Liver (tissue), 9 donors: ENCODE results near the gene PCDHGA3. TPM values are rescaled to one million over a fixed set of nuclear protein-coding genes. Genes with fewer than 3 reads are reported as not detected.

Source experiments
- DNase-seq: peaks from one replicate; pipeline ENCODE4 v3.0.0-alpha.2; 2017; ENCODE audit warnings: low spot score
- H3K27ac ChIP-seq, 2 donors: one replicate each; pipeline ENCODE4 v1.7.0; 2013; ENCODE audit warnings: inconsistent platforms in 2 of 2, low read length in 2 of 2, control low read depth in 1 of 2, low read depth in 1 of 2, mild to moderate bottlenecking in 1 of 2
- H3K27me3 ChIP-seq, 4 donors: one replicate each; pipeline versions ENCODE4 v1.6.1 to v1.7.0; 2013; ENCODE audit warnings: low read length in 3 of 4, inconsistent platforms in 1 of 4, mild to moderate bottlenecking in 1 of 4, moderate library complexity in 1 of 4; ENCODE audit not compliant: control insufficient read depth in 4 of 4, insufficient read depth in 4 of 4
- H3K36me3 ChIP-seq, 4 donors: one replicate each; pipeline versions ENCODE4 v1.6.1 to v1.7.0; 2013; ENCODE audit warnings: low read length in 3 of 4, mild to moderate bottlenecking in 3 of 4, low read depth in 1 of 4, moderate library complexity in 1 of 4; ENCODE audit not compliant: control insufficient read depth in 4 of 4, insufficient read depth in 3 of 4
- H3K4me1 ChIP-seq, 4 donors: one replicate each; pipeline versions ENCODE4 v1.6.1 to v1.7.0; 2013; ENCODE audit warnings: low read length in 3 of 4, mild to moderate bottlenecking in 3 of 4, moderate library complexity in 1 of 4; ENCODE audit not compliant: control insufficient read depth in 4 of 4, insufficient read depth in 4 of 4
- H3K4me3 ChIP-seq, 3 donors: one replicate each; pipeline versions ENCODE4 v1.6.1 to v1.7.0; 2013; ENCODE audit warnings: low read length in 3 of 3, control low read depth in 1 of 3, low read depth in 1 of 3, mild to moderate bottlenecking in 1 of 3
- H3K9ac ChIP-seq, 2 donors: one replicate each; pipeline ENCODE4 v1.7.0; 2013; ENCODE audit warnings: low read length in 2 of 2, mild to moderate bottlenecking in 2 of 2, moderate library complexity in 2 of 2, control low read depth in 1 of 2, low read depth in 1 of 2
- H3K9me3 ChIP-seq, 4 donors: one replicate each; pipeline versions ENCODE4 v1.6.1 to v1.7.0; 2013; ENCODE audit warnings: low read length in 3 of 4; ENCODE audit not compliant: control insufficient read depth in 4 of 4
- ATF3 ChIP-seq: IDR thresholded peaks from 2 replicates; pipeline ENCODE4 v1.6.1; 2016; ENCODE audit warnings: antibody characterized with exemption
- EGR1 ChIP-seq, 2 donors: IDR thresholded peaks; 2 replicates each; pipeline ENCODE4 v1.6.1; 2016 to 2018; ENCODE audit warnings: antibody characterized with exemption in 2 of 2, low read depth in 2 of 2
- FOXA1 ChIP-seq: IDR thresholded peaks from 2 replicates; pipeline ENCODE4 v1.6.1; 2016; ENCODE audit warnings: antibody characterized with exemption
- FOXA2 ChIP-seq: IDR thresholded peaks from 2 replicates; pipeline ENCODE4 v1.6.1; 2016; ENCODE audit warnings: antibody characterized with exemption
- GABPA ChIP-seq, 2 donors: IDR thresholded peaks in 1 of 2; conservative IDR thresholded peaks in 1 of 2; 2 replicates each; pipeline ENCODE4 v1.6.1; 2016; ENCODE audit warnings: antibody characterized with exemption in 2 of 2, mild to moderate bottlenecking in 1 of 2, moderate library complexity in 1 of 2
- HNF4A ChIP-seq, 2 donors: conservative IDR thresholded peaks; 2 replicates each; pipeline ENCODE4 v1.6.1; 2016; ENCODE audit warnings: antibody characterized with exemption in 2 of 2, mild to moderate bottlenecking in 2 of 2
- HNF4G ChIP-seq: IDR thresholded peaks from 2 replicates; pipeline ENCODE4 v1.6.1; 2016; ENCODE audit warnings: antibody characterized with exemption
- JUND ChIP-seq, 2 donors: IDR thresholded peaks; 2 replicates each; pipeline ENCODE4 v1.6.1; 2016; ENCODE audit warnings: antibody characterized with exemption in 2 of 2
- MAX ChIP-seq: IDR thresholded peaks from 2 replicates; pipeline ENCODE4 v1.6.1; 2016; ENCODE audit warnings: antibody characterized with exemption
- NR2F2 ChIP-seq: IDR thresholded peaks from 2 replicates; pipeline ENCODE4 v1.6.1; 2016; ENCODE audit warnings: antibody characterized with exemption
- RAD21 ChIP-seq, 2 donors: IDR thresholded peaks; 2 replicates each; pipeline ENCODE4 v1.6.1; 2016; ENCODE audit warnings: antibody characterized with exemption in 2 of 2, mild to moderate bottlenecking in 2 of 2
- REST ChIP-seq: IDR thresholded peaks from 2 replicates; pipeline ENCODE4 v1.6.1; 2016; ENCODE audit warnings: antibody characterized with exemption, mild to moderate bottlenecking
- RXRA ChIP-seq, 2 donors: IDR thresholded peaks; 2 replicates each; pipeline ENCODE4 v1.6.1; 2017 to 2018; ENCODE audit warnings: antibody characterized with exemption in 2 of 2, mild to moderate bottlenecking in 1 of 2
- SP1 ChIP-seq: IDR thresholded peaks from 2 replicates; pipeline ENCODE4 v1.6.1; 2018; ENCODE audit warnings: antibody characterized with exemption, mild to moderate bottlenecking
- TAF1 ChIP-seq: conservative IDR thresholded peaks from 2 replicates; pipeline ENCODE4 v1.6.1; 2016; ENCODE audit warnings: antibody characterized with exemption, mild to moderate bottlenecking
- YY1 ChIP-seq: IDR thresholded peaks from 2 replicates; pipeline ENCODE4 v1.6.1; 2016; ENCODE audit warnings: antibody characterized with exemption, mild to moderate bottlenecking
- WGBS: extraction: QIAGEN DNeasy Blood & Tissue Kit; methylation state at CpG from one replicate; pipeline ENCODE4 v1.1.7; 2013; 5-methylcytosine and 5-hydroxymethylcytosine counted together
- polyA plus RNA-seq, 2 donors: library from polyadenylated mRNA; stranded (reverse) in 1 of 2; unstranded in 1 of 2; fragments of 200-250 nt in 1 of 2; fragments of >200 nt in 1 of 2; fragmentation: Nextera tagmentation in 1 of 2; extraction: Ambion mirVana in 1 of 2; gene quantifications; one replicate each; pipeline versions ENCODE4 v1.2.1 to v1.2.3, GENCODE V29; 2013 to 2015
- total RNA-seq, 2 donors: library from RNA; depleted of rRNA; stranded (reverse); fragments of >200 nt; gene quantifications; one replicate each; pipeline ENCODE4 v1.2.3, GENCODE V29; 2014
- TF ChIP-seq, protein P1 (sequence below): fragments of 150-350 bp; IDR thresholded peaks from 2 replicates; pipeline ENCODE4 v1.5.1; 2017; ENCODE audit warnings: improper control_type of control experiment, low read depth, low read length; ENCODE audit not compliant: missing input control
- TF ChIP-seq, protein P2 (sequence below): IDR thresholded peaks from 2 replicates; pipeline ENCODE4 v1.6.1; 2016; ENCODE audit warnings: antibody characterized with exemption
- donor health status: healthy.
- donor health status: healthy.
- donor health status: healthy.
- donor health status: healthy.
- donor health status: healthy.

PCDHGA3 gene
- total and polyA plus RNA-seq, 4 donors = 0.09 to 0.59 (median 0.29) TPM

GRCh38 chr5:141320225-141321169 lies 23.1 kb upstream of the PCDHGA3 start, which contains the start of gene TAF7:
TSS of gene TAF7 (minus strand) at chr5:141320784. CDS start at chr5:141320044, 740 bp downstream.
- peak within 1 kb of the TSS; percentile 91 to 97 for H3K27ac ChIP-seq
- no peaks in the 10 kb centered on the region for H3K27me3 ChIP-seq
- 2% methylated on average over 67 of the region's 67 CpGs for WGBS
- peaks cover 0 to 17% (median 4%) of the 10 kb centered on the region in 4 donors for H3K4me1 ChIP-seq
- H3K9ac ChIP-seq = peak within 1 kb of the TSS; percentile 68 to 91
- H3K36me3 ChIP-seq = peaks cover 0 to 27% (median 21%) of the 10 kb centered on the region in 4 donors
- TF ChIP-seq NR2F2 = no peak
- TF ChIP-seq, protein P1, sequence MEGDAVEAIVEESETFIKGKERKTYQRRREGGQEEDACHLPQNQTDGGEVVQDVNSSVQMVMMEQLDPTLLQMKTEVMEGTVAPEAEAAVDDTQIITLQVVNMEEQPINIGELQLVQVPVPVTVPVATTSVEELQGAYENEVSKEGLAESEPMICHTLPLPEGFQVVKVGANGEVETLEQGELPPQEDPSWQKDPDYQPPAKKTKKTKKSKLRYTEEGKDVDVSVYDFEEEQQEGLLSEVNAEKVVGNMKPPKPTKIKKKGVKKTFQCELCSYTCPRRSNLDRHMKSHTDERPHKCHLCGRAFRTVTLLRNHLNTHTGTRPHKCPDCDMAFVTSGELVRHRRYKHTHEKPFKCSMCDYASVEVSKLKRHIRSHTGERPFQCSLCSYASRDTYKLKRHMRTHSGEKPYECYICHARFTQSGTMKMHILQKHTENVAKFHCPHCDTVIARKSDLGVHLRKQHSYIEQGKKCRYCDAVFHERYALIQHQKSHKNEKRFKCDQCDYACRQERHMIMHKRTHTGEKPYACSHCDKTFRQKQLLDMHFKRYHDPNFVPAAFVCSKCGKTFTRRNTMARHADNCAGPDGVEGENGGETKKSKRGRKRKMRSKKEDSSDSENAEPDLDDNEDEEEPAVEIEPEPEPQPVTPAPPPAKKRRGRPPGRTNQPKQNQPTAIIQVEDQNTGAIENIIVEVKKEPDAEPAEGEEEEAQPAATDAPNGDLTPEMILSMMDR = peak; percentile 85
- TF ChIP-seq TAF1 = peak; percentile 85
- no peak for TF ChIP-seq SP1
- peak; percentile 47 to 87 for TF ChIP-seq GABPA (IDR thresholded peaks at IDR 0.05 in 1 of 2, conservative IDR thresholded peaks at IDR 0.05 in 1 of 2)
- TF ChIP-seq MAX = no peak
- no peak for TF ChIP-seq HNF4G
- no peak for TF ChIP-seq FOXA2
- peak; percentile 2 for TF ChIP-seq ATF3
- no peak for TF ChIP-seq EGR1 (IDR thresholded peaks at IDR 0.05; ENCODE audit: low read depth in 2 of 2)
- peak; percentile 68 for TF ChIP-seq REST
- TF ChIP-seq RAD21 (IDR thresholded peaks at IDR 0.05) = peak; percentile 56 to 65
- peak; percentile 99 for TF ChIP-seq YY1
- TF ChIP-seq RXRA (IDR thresholded peaks at IDR 0.05) = no peak
- TF ChIP-seq, protein P2, sequence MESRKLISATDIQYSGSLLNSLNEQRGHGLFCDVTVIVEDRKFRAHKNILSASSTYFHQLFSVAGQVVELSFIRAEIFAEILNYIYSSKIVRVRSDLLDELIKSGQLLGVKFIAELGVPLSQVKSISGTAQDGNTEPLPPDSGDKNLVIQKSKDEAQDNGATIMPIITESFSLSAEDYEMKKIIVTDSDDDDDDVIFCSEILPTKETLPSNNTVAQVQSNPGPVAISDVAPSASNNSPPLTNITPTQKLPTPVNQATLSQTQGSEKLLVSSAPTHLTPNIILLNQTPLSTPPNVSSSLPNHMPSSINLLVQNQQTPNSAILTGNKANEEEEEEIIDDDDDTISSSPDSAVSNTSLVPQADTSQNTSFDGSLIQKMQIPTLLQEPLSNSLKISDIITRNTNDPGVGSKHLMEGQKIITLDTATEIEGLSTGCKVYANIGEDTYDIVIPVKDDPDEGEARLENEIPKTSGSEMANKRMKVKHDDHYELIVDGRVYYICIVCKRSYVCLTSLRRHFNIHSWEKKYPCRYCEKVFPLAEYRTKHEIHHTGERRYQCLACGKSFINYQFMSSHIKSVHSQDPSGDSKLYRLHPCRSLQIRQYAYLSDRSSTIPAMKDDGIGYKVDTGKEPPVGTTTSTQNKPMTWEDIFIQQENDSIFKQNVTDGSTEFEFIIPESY = peak; percentile 98
- no peak for TF ChIP-seq JUND (IDR thresholded peaks at IDR 0.05)
- TF ChIP-seq FOXA1 = no peak
- no peak for TF ChIP-seq HNF4A (conservative IDR thresholded peaks at IDR 0.05)
- H3K4me3 ChIP-seq = peak within 1 kb of the TSS; percentile 66 to 97 (median 96)
- peak; percentile 86 for DNase-seq
- H3K9me3 ChIP-seq = peaks cover 29 to 55% (median 37%) of the 10 kb centered on the region in 4 donors
